Activated CD8-positive, alpha-beta memory T cell treated with anti-CD3 and anti-CD28 coated beads, Interleukin-2, amount 50 U/mL, for 24 hours (primary cell): ENCODE data around the gene DNAJC12.
"Not testable (repeated sequence)": the region's sequence is repeated elsewhere in the genome, so short reads cannot be mapped to it uniquely, and the experiment has no call there.

Experiments used
- DNase-seq: peaks from one replicate; pipeline ENCODE4 v3.0.0-alpha.2; 2020; ENCODE audit errors: extremely low read depth

The DNAJC12 gene

DNA sequence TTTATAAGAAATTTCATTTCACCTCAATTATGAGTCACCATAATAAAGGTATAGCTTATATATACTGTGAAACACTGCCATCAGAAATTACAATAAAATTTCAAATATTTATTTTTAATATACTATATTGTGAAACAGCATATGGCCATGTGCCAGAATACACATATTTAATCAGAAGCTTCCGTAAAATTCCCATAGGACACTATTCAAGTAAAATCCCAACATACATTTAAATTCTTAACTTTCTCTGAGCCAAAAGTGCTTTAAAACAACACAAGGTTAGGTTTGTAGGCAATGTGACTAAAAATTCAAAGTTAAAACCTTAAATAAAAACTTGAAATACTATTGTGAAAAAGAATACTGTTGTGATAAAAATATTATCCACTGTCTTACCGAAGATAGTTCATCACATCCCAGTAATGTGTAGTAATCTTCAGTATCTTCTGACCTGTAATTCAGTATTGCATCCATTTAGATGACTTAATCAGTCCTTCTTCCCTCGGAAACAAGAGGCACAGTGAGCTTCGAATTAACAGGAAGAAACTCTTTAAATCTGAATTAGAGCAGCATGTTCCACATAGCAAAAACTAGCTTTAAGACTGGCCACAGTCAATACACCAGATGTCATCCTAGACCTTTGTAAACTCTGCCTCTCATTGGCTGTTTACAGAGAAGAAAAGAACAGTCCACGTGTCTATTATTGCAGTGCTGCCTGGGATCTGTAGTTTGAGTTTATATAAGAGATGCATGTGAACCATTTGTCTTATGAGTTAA is at the start of gene DNAJC12:
DNAJC12 (minus strand) TSS at position 648 of the 774 bp plus-strand sequence; CDS start at position 471, 177 bp downstream.
- no peak for DNase-seq

- peak; percentile 43 for DNase-seq
Observed at GRCh38 chr10:67884842-67885670, 47.1 kb upstream of the DNAJC12 start.

DNA sequence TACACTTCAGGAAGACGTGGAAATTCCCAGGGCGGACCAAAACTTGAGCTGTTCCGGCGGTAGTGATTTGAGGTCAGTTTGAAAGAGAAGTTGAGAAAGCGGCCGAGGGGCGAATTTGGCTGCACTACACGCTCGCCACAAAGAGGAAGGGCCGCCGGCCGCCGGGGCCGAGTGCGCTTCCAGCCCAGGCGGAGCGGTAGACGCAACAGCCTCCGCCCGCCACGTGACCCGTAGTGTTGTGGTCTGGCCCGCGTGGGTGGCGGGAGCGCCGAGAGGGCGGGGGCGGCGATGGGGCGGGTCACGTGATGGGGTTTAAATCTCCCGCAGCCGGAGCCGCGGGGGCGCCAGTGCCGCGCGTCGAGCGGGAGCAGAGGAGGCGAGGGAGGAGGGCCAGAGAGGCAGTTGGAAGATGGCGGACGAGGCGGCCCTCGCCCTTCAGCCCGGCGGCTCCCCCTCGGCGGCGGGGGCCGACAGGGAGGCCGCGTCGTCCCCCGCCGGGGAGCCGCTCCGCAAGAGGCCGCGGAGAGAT is 46.4 kb upstream of the DNAJC12 start, which contains the start of gene SIRT1:
SIRT1 (plus strand) TSS at position 344 of the 529 bp plus-strand sequence; CDS start at position 410, 66 bp downstream.
- DNase-seq = peak; percentile 72

- DNase-seq = no peak
Observed at GRCh38 chr10:67883710-67884312, 45.8 kb upstream of the DNAJC12 start.

GRCh38 chr10:67878133-67878532 is 40.1 kb upstream of the DNAJC12 start:
- DNase-seq = no peak

DNA sequence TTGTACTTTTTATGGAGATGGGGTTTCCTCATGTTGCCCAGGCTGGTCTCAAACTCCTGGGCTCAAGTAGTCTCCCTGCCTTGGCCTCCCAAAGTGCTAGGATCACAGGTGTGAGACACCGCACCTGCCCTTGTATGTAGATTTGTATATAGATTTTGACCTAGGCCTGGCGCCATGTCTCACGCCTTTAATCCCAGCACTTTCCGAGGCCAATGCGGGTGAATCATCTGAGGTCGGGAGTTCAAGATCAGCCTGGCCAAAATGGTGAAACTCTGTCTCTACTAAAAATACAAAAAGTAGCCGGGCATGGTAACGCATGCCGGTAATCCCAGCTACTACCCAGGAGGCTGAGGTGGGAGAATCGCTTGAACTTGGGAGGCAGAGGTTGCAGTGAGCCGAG is 39.4 kb upstream of the DNAJC12 start:
- DNase-seq = not testable (repeated sequence)

GRCh38 chr10:67875340-67876238 is 37.6 kb upstream of the DNAJC12 start:
- DNase-seq = no peak

GRCh38 chr10:67869996-67870395 is 32.0 kb upstream of the DNAJC12 start:
- no peak for DNase-seq

- DNase-seq = no peak
Observed at GRCh38 chr10:67868132-67868531, 30.1 kb upstream of the DNAJC12 start.

DNA sequence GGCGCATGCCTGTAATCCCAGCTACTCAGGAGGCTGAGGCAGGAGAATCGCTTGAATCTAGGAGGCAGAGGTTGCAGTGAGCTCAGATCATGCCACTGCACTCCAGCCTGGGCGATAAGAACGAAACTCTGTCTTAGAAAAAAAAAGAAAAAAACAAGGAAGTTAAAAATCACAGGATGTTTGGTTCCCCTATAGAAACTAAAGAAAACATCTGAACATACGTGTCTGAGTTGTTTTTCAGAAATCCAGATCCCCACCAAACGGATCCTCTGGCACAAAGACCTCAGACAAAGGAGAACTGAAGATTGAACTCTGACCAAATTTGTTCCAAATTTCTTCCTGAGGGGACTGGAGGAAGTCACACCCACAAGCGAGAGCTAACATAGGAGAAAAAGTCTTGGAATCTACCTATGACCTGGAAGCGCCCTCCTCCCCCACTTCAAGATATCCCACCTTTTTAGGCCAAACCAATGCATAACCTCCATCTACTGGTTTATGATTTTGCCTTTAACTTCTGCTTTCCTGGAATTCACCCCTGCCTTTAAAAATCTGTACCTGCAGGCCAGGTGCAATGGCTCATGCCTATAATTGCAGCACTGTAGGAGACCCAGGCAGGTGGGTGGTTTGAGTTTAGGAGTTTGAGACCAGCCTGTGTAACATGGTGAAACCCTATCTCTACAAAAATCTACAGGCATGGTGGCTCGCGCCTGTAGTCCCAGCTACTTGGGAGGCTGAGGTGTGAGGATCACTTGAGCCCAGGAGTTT is 26.8 kb upstream of the DNAJC12 start:
- no peak for DNase-seq

- DNase-seq = no peak
Observed at GRCh38 chr10:67863094-67863493, 25.1 kb upstream of the DNAJC12 start.

GRCh38 chr10:67861750-67862432 is 23.9 kb upstream of the DNAJC12 start:
- no peak for DNase-seq

- DNase-seq = no peak
Observed at GRCh38 chr10:67858971-67859370, 21.0 kb upstream of the DNAJC12 start.

DNA sequence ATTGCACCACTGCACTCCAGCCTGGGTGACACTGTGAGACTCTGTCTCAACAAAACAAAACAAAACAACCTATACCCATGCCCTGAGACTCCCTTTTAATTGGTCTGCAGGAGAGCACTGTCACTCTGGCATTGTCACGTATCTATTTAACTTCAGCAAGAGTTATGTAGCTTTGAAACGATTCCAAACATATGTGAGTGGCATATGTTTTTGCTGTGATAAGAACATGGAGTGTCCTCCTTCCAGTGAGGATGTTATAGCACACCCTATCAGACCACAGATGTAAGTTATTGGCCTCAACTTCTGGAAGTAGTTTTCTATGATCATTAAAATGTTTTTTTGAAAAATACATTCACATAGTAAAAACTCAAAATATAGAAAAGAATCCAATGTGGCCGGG is 15.5 kb upstream of the DNAJC12 start:
- no peak for DNase-seq

GRCh38 chr10:67852761-67853160 is 14.8 kb upstream of the DNAJC12 start:
- DNase-seq = no peak

DNA sequence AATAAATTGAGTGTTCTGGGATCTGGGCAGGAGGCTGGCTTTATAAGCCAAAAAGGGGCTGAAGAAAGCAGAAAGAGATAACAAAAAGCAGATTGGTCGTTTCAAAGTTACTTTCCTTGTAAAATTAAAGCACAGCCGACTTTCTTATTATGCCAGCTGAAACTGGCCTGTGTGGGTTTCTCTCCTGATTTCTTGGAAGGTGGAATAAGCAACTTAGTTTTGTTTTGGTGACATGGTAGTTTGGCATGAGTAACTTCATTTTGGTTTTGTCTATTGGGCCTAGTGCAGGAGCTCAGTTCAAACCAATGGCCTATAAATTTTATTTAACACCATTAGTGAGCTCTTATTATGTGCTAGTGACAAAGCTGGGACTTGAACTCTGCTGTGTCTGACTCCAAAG is 13.2 kb upstream of the DNAJC12 start:
- DNase-seq = no peak

GRCh38 chr10:67849331-67850011 is 11.5 kb upstream of the DNAJC12 start:
- DNase-seq = peak; percentile 83

- DNase-seq = no peak
Observed at GRCh38 chr10:67843284-67843683, 5.3 kb upstream of the DNAJC12 start.

DNA sequence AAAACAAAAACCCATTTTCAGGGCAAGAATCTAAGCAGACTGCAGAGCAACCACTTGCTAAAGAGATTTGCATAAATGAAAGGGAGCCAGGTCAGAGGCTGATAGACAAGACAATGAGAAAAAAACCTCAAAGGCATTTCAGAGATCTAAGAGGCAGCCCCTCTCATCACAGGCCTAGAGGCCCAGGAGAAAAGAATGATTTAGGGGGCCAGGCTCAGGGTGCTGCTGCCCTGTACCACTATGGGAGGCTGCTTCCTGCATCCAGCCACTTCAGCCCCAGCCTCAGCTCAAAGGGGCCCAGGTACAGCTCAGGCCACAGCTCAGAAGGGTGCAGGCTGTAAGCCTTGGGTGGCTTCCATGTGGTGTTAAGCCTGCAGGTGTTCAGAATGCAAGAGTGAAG is 3.7 kb upstream of the DNAJC12 start:
- DNase-seq = no peak
